ENCODE results near the gene NPAS3.

NPAS3 gene

GRCh38 chr14:33184587-33184986 is 245.9 kb downstream of the NPAS3 start:
- DNase-seq (ENCODE audit: low spot score) = no peak

- no peak for DNase-seq (ENCODE audit: low spot score)
Observed at GRCh38 chr14:33186656-33187055, 248.0 kb downstream of the NPAS3 start.

GRCh38 chr14:33188880-33189279 is 250.2 kb downstream of the NPAS3 start:
- DNase-seq (ENCODE audit: low spot score) = no peak

GRCh38 chr14:33191855-33192254 is 253.2 kb downstream of the NPAS3 start:
- DNase-seq (ENCODE audit: low spot score) = no peak

- no peak for DNase-seq (ENCODE audit: low spot score)
Observed at GRCh38 chr14:33194551-33194950, 255.9 kb downstream of the NPAS3 start.

GRCh38 chr14:33198684-33199083 is 260.0 kb downstream of the NPAS3 start:
- DNase-seq (ENCODE audit: low spot score) = no peak

GRCh38 chr14:33201116-33201515 is 262.4 kb downstream of the NPAS3 start:
- DNase-seq (ENCODE audit: low spot score) = no peak

- no peak for DNase-seq (ENCODE audit: low spot score)
Observed at GRCh38 chr14:33206981-33207380, 268.3 kb downstream of the NPAS3 start.

GRCh38 chr14:33207467-33208017 is 268.9 kb downstream of the NPAS3 start:
- DNase-seq (ENCODE audit: low spot score) = no peak

- no peak for DNase-seq (ENCODE audit: low spot score)
Observed at GRCh38 chr14:33210311-33210710, 271.6 kb downstream of the NPAS3 start.

- DNase-seq (ENCODE audit: low spot score) = no peak
Observed at GRCh38 chr14:33218026-33218425, 279.3 kb downstream of the NPAS3 start.

GRCh38 chr14:33219957-33220356 is 281.3 kb downstream of the NPAS3 start:
- no peak for DNase-seq (ENCODE audit: low spot score)

- DNase-seq (ENCODE audit: low spot score) = no peak
Observed at GRCh38 chr14:33229269-33229929, 290.7 kb downstream of the NPAS3 start.

GRCh38 chr14:33230021-33230420 is 291.3 kb downstream of the NPAS3 start:
- no peak for DNase-seq (ENCODE audit: low spot score)

- DNase-seq (ENCODE audit: low spot score) = no peak
Observed at GRCh38 chr14:33232031-33232430, 293.4 kb downstream of the NPAS3 start.

GRCh38 chr14:33237115-33237740 is 298.5 kb downstream of the NPAS3 start:
- no peak for DNase-seq (ENCODE audit: low spot score)

GRCh38 chr14:33239465-33239864 is 300.8 kb downstream of the NPAS3 start:
- DNase-seq (ENCODE audit: low spot score) = no peak

GRCh38 chr14:33240466-33240865 is 301.8 kb downstream of the NPAS3 start:
- DNase-seq (ENCODE audit: low spot score) = no peak

GRCh38 chr14:33241331-33241730 is 302.7 kb downstream of the NPAS3 start:
- no peak for DNase-seq (ENCODE audit: low spot score)

GRCh38 chr14:33249233-33249820 is 310.6 kb downstream of the NPAS3 start:
- no peak for DNase-seq (ENCODE audit: low spot score)

GRCh38 chr14:33250963-33251362 is 312.3 kb downstream of the NPAS3 start:
- DNase-seq (ENCODE audit: low spot score) = no peak

GRCh38 chr14:33254342-33254741 is 315.7 kb downstream of the NPAS3 start:
- no peak for DNase-seq (ENCODE audit: low spot score)

GRCh38 chr14:33254861-33255395 is 316.2 kb downstream of the NPAS3 start:
- no peak for DNase-seq (ENCODE audit: low spot score)
